ENCODE data around the gene CD300A.

- TF ChIP-seq, protein P1, sequence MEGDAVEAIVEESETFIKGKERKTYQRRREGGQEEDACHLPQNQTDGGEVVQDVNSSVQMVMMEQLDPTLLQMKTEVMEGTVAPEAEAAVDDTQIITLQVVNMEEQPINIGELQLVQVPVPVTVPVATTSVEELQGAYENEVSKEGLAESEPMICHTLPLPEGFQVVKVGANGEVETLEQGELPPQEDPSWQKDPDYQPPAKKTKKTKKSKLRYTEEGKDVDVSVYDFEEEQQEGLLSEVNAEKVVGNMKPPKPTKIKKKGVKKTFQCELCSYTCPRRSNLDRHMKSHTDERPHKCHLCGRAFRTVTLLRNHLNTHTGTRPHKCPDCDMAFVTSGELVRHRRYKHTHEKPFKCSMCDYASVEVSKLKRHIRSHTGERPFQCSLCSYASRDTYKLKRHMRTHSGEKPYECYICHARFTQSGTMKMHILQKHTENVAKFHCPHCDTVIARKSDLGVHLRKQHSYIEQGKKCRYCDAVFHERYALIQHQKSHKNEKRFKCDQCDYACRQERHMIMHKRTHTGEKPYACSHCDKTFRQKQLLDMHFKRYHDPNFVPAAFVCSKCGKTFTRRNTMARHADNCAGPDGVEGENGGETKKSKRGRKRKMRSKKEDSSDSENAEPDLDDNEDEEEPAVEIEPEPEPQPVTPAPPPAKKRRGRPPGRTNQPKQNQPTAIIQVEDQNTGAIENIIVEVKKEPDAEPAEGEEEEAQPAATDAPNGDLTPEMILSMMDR (IDR thresholded peaks at IDR 0.05): no peak
- TF ChIP-seq EZH2 (IDR thresholded peaks at IDR 0.05; ENCODE audit: borderline replicate concordance, insufficient read depth, low read depth, low read length, poor library complexity, severe bottlenecking): no peak
Observed at GRCh38 chr17:74455821-74456220, 10.6 kb upstream of the CD300A start.

All from B cell (primary cell).